CD4-positive, alpha-beta T cell (primary cell): Measurements from ENCODE around the gene ESR1. TPM values are rescaled to one million over a fixed set of nuclear protein-coding genes. Genes with fewer than 3 reads are reported as not detected.
A peak's percentile ranks its signal among the peaks of the same experiment; 100 is the strongest.

ENCODE experiments used
- ATAC-seq: fragments of 200-7000 bp; cut with Tn5 transposase; one replicate; pipeline ENCODE4 v1.10.0; 2022; ENCODE audit warnings: mild to moderate bottlenecking; ENCODE audit not compliant: poor library complexity
- CTCF ChIA-PET: fragments of 350-600 bp; sonication (Branson Sonifier 250); formaldehyde crosslinking; loops from one replicate; lab custom pipeline; 2021; ENCODE audit warnings: antibody characterized with exemption, inconsistent platforms; lab: Charles Lee
- POLR2A ChIA-PET: fragments of 350-600 bp; sonication (Branson Sonifier 250); formaldehyde crosslinking; loops from one replicate; lab custom pipeline; 2021; ENCODE audit warnings: antibody characterized with exemption, inconsistent platforms; lab: Charles Lee
- DNase-seq, 14 experiments: peaks; one replicate each; pipeline ENCODE4 v3.0.0-alpha.2; 2013 to 2020; ENCODE audit warnings: mixed read lengths in 2 of 14
- H3K27ac ChIP-seq, 2 donors: one replicate each; pipeline versions ENCODE4 v1.5.1 to v1.7.0; 2013; ENCODE audit warnings: low read length in 2 of 2, low read depth in 1 of 2, mild to moderate bottlenecking in 1 of 2
- H3K27me3 ChIP-seq, 2 experiments: 1 replicate in 1 of 2; 2 replicates in 1 of 2; pipeline versions ENCODE4 v1.6.1 to v1.7.0; 2013; ENCODE audit warnings: low read length in 2 of 2, control low read depth in 1 of 2, mild to moderate bottlenecking in 1 of 2, moderate library complexity in 1 of 2; ENCODE audit not compliant: insufficient read depth in 2 of 2, control insufficient read depth in 1 of 2
- H3K36me3 ChIP-seq: one replicate; pipeline ENCODE4 v1.6.1; 2013; ENCODE audit warnings: low read length, control low read depth; ENCODE audit not compliant: insufficient read depth
- H3K4me1 ChIP-seq: one replicate; pipeline ENCODE4 v1.6.1; 2013; ENCODE audit warnings: low read length, control low read depth; ENCODE audit not compliant: insufficient read depth
- H3K4me3 ChIP-seq: one replicate; pipeline ENCODE4 v1.5.1; 2013; ENCODE audit warnings: mild to moderate bottlenecking, low read length, moderate library complexity
- H3K9me3 ChIP-seq, 2 experiments: 1 replicate in 1 of 2; 2 replicates in 1 of 2; pipeline versions ENCODE4 v1.6.1 to v1.7.0; 2013; ENCODE audit warnings: low read length in 2 of 2, mild to moderate bottlenecking in 2 of 2, control low read depth in 1 of 2, moderate library complexity in 1 of 2; ENCODE audit not compliant: control insufficient read depth in 1 of 2, insufficient read depth in 1 of 2
- H3K27ac Mint-ChIP-seq: one replicate; pipeline ENCODE4 v1.8.0; 2020; ENCODE audit warnings: mixed read lengths
- H3K27me3 Mint-ChIP-seq: one replicate; pipeline ENCODE4 v1.8.0; 2021; ENCODE audit warnings: mixed read lengths
- H3K36me3 Mint-ChIP-seq: one replicate; pipeline ENCODE4 v1.8.0; 2021; ENCODE audit warnings: low read depth, mixed read lengths
- H3K4me1 Mint-ChIP-seq: one replicate; pipeline ENCODE4 v1.8.0; 2021; ENCODE audit warnings: low read depth, mixed read lengths
- H3K4me3 Mint-ChIP-seq: one replicate; pipeline ENCODE4 v1.8.0; 2020; ENCODE audit warnings: mild to moderate bottlenecking, mixed read lengths
- H3K9me3 Mint-ChIP-seq: one replicate; pipeline ENCODE4 v1.8.0; 2020; ENCODE audit warnings: mixed read lengths
- CTCF ChIP-seq: fragments of 200-600 bp; IDR thresholded peaks from one replicate; pipeline ENCODE4 v1.8.0; 2022; ENCODE audit warnings: antibody characterized with exemption, mild to moderate bottlenecking
- intact Hi-C, 2 experiments: fragments of 100-400 bp; cut with DNase I in 1 of 2; cut with micrococcal nuclease in 1 of 2; formaldehyde crosslinking; loops; one replicate each; pipeline versions ENCODE4 v1.15.1 to v1.9.0; 2023 to 2025; cut with DNase I, micrococcal nuclease
- total RNA-seq, 174 experiments: library from RNA in 2 of 174; stranded (reverse) in 2 of 174; gene quantifications; one replicate each; pipeline ENCODE4 v1.2.3 and lab custom pipeline; 2021 to 2026

Gene ESR1
- total RNA-seq, 2 experiments from 2014 or later: 2.6 to 2.8 TPM

- H3K36me3 Mint-ChIP-seq: peaks cover 92% of the 10 kb centered on the region
- Histone ChIP-seq H3K9me3 (no peaks in the 10 kb centered on the region), H3K27me3 (no peaks in the 10 kb centered on the region), H3K36me3 (peaks cover 86% of the 10 kb centered on the region), H3K4me3 (no peak overlapping the region), H3K27ac (no peak overlapping the region), H3K4me1 (no peaks in the 10 kb centered on the region)
- H3K4me1 Mint-ChIP-seq: peaks cover 7% of the 10 kb centered on the region
- DNase-seq: no peak
- CTCF ChIA-PET: no interaction called here
- no peak for TF ChIP-seq CTCF
- H3K27ac Mint-ChIP-seq: peak overlapping the region; percentile 6
- ATAC-seq: no peak
- no peaks in the 10 kb centered on the region for H3K9me3 Mint-ChIP-seq
- H3K27me3 Mint-ChIP-seq: no peaks in the 10 kb centered on the region
- intact Hi-C loops: loop anchor here in 1 of 2 experiments (5.0 kb wide), 1 partner anchor 87 kb away; no protein-coding TSS in a partner anchor
- POLR2A ChIA-PET: no interaction called here
- H3K4me3 Mint-ChIP-seq: no peak overlapping the region
Measured at GRCh38 chr6:152155792-152156191, 348.3 kb downstream of the ESR1 start.

- POLR2A ChIA-PET: interaction anchor here (1.0 to 2.0 kb wide), 2 partner anchors 24 to 73 kb away, joined by 3 to 7 read pairs; no protein-coding TSS in a partner anchor
- peaks cover 76% of the 10 kb centered on the region for H3K36me3 ChIP-seq
- DNase-seq (peak in 3 of 14 experiments; percentile 5 to 53 (median 49)), ATAC-seq (peak; percentile 60)
- Mint-ChIP-seq H3K36me3 (peaks cover 89% of the 10 kb centered on the region), H3K9me3 (no peaks in the 10 kb centered on the region), H3K4me3 (no peak overlapping the region), H3K4me1 (peaks cover 28% of the 10 kb centered on the region), H3K27me3 (no peaks in the 10 kb centered on the region), H3K27ac (peak overlapping the region; percentile 79)
- CTCF ChIA-PET: no interaction called here
- intact Hi-C loops: no loop called here
- H3K4me1 ChIP-seq: peaks cover 5% of the 10 kb centered on the region
- no peak for TF ChIP-seq CTCF
- H3K27me3 ChIP-seq: no peaks in the 10 kb centered on the region
- H3K27ac ChIP-seq: peak overlapping the region in 1 of 2 donors; percentile 19
- H3K4me3 ChIP-seq: no peak overlapping the region
- no peaks in the 10 kb centered on the region for H3K9me3 ChIP-seq
Measured at GRCh38 chr6:152160346-152160745, 352.9 kb downstream of the ESR1 start.

- Mint-ChIP-seq H3K27ac (peak overlapping the region; percentile 55), H3K27me3 (no peaks in the 10 kb centered on the region), H3K4me1 (peaks cover 35% of the 10 kb centered on the region), H3K9me3 (no peaks in the 10 kb centered on the region), H3K36me3 (peaks cover 91% of the 10 kb centered on the region), H3K4me3 (no peak overlapping the region)
- no peak for TF ChIP-seq CTCF
- Histone ChIP-seq H3K4me3 (no peak overlapping the region), H3K4me1 (peaks cover 5% of the 10 kb centered on the region), H3K9me3 (no peaks in the 10 kb centered on the region), H3K27me3 (no peaks in the 10 kb centered on the region), H3K27ac (peak overlapping the region in 1 of 2 donors; percentile 56), H3K36me3 (peaks cover 76% of the 10 kb centered on the region)
- intact Hi-C loops: no loop called here
- ATAC-seq (no peak), DNase-seq (no peak)
- POLR2A ChIA-PET: no interaction called here
- CTCF ChIA-PET: interaction anchor here (1.5 kb wide), 1 partner anchor 49 kb away, joined by 3 read pairs; no protein-coding TSS in a partner anchor
Measured at GRCh38 chr6:152161501-152161900, 354.0 kb downstream of the ESR1 start.
